ENCODE results near the gene CDYL.

The CDYL gene

DNA sequence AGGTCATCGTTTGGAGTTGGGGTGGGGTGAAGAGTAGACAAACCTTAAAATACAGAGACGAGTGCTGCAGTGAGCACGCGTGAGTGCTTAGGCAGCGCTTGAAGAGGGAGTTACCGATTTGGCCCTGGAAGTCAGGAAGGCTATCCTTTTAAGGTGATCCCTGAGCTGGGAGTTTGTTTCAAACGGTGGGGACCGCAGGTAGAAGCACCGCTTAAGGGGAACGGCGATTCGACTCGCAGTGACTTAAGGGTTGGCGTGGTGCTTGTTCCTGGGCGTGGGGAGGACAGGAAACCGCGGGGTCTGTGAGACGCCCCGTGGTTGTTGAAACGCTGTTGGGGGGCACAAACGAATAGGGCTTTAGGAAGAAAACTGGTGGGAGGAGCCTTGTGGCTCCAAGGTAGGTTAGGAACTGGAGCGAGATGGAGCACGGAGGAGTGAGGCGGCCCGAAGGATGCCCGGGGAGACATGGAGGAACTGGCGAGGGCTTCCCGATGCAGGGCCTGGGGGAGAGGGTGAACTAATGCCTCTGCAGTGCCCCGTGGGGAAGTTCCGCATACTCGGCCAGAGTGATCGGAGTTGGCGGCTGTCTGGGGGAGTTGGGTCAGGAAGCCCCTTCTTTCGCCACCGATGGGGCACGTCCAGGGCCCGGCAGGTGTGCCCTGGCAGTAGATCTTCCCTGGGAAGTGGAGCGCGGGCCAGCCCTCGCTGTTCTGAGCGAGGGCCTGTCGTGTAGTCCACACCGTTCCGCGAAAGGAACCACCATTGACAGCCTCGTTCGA is 1.3 kb upstream of the CDYL start:
- DNase-seq, result peak; percentile 67

DNA sequence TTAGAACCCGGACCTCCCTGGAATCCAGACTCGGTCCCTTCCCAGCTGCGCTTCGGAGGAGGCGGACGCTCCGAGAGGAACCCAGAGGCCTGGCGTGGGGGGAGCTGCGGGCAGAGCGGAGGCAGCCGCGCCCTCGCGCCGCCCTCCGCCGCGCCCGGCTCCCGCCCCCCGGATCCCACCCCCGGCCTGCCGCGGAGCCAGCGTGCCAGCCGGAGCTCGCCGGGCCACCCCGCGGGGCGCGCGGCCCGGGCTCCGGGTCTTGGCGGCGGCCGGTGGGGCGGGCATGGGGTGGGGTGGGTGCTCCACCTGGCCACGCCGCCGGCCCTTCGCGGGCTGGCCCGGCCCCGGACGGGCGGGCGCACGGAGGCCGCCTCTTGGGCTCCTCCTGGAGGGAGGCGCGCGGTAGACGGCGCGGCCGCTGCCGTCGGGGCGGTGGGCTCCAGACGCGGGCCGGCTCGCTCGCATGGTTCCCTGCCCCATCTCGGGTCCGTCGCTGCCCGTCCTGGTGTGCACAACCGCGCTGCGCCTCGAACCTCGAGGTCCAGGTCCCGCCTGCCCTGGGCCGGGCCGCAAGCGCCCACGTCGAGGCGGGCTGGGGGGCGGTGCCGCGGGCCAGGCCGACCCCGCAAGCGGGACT is 592 bp upstream of the CDYL start:
- DNase-seq, result peak; percentile 93

DNA sequence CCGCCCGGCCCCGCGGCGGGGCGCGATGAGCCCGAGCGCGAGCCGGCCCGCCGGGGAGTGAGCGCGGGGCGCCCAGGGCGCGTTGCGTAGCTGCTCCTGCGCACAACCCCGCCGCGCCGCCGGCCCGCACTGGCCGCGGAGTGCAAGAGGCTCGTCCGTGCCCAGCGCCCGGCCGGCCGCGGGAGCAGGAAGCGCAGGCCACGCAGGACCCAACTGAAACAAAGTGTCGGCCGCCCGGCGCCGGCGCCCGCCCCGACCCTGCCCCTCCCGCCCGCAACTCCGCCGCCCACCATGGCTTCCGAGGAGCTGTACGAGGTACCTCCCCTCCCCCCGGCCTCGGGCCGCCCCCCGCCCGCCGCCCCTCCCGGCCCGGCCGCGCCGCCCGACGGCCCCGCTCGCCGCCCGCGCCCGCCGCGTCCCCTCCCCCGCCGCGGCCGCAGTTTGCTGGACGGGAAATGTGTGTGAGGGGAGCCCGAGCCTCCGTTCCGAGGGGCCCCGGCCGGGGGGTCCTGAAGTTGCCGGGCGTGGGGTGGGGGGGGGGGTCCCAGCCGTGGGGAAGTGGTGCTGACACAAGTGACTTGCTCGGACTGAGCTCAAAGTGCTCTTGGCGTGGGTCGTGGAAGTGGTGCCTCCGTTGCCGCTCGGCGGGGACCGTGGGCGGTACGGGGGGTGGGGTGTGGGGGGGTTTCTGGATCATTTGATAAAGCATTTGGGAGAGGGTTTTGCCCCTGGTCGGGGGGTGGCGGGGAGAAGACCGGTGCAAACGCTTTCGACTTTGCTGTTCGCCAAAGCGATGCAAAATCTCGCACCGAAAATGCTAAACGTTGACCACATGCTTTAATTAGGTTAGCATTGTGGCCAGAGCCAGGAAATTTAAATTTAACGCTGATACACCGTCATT is 539 bp downstream of the CDYL start:
- peak; percentile 75 for DNase-seq

DNA sequence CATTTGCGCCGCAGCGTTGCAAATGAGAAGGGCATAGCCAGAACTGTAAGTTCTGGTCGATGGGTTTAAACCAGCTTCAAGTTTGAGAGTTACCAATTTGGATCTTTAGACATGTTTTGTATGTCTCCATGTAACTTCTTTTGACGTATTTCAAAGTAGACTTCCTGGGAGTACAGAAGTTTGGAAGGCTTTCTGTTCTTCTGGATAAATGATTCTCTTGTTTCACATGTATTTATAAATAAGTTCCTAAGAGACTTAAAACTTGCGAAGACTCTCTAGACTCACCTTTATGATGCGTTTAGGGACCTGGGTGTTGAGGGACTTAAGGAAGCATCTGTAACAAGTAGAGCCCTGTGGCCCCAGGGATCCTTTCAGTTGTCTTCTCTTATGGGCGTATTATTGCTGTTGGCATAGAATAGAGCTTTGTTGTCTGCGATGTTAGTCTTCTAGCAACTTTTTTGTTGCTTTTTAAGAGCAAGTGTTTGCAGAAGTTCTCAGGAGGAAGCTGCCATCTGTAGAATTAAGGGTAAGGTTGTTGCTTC is 1.3 kb downstream of the CDYL start:
- DNase-seq, result peak; percentile 43

DNA sequence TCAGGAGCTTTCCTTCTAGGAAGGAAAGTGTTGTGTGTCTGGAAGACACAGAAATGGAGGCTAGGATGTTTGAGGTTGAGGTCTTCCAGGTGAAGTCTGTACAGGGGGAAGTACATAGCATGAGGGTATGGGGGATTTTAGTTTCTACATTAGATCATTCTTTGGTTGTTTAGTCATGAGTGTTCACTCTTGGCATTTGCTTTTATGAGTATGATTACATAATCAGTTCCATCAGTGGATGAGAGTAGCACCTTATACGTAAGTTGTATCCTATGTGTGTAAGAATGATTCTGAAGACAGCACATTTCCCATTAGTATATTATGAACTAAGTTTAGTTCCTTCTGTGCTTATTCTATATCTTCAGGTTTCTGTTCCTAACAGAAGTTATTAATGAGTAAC is 1.9 kb downstream of the CDYL start:
- DNase-seq, result peak; percentile 34

DNA sequence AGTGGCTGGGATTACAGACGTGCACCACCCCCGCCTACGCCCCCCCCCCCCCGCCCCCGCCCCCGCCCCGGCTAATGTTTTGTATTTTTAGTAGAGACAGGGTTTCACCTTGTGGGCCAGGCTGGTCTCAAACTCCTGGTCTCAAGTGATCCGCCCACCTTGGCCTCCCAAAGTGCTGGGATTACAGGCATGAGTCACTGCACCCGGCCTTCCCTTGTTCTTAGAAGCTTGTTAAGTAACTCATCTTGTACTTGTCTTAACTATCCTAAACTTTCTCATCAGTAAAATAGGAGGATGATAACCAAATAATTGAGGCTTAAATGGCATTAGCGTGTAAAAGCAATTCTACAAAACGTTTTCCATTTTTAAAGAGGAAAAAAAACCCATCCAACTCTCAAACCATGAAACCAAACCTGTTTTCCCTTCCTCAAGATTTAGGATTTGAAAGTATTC is 4.2 kb downstream of the CDYL start:
- DNase-seq, result no peak

DNA sequence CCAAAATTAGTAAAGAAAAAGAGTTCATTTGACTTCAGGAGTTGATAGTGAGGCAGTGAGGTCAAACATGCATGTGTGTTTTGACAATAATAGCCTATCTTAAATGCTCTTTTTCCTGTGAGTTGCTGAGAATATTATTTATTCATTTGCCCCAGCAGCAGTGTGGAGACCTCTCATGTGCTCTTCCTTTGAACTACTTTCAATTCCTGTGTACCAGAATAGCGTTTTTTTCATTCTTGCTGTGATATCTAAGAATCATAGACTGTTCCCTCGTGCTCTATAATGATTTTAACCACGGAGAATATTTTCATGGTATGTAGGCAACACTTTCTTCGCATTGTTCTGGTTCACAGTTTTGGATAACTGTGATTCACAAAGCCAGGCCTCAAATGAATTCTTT is 5.2 kb downstream of the CDYL start:
- no peak for DNase-seq

DNA sequence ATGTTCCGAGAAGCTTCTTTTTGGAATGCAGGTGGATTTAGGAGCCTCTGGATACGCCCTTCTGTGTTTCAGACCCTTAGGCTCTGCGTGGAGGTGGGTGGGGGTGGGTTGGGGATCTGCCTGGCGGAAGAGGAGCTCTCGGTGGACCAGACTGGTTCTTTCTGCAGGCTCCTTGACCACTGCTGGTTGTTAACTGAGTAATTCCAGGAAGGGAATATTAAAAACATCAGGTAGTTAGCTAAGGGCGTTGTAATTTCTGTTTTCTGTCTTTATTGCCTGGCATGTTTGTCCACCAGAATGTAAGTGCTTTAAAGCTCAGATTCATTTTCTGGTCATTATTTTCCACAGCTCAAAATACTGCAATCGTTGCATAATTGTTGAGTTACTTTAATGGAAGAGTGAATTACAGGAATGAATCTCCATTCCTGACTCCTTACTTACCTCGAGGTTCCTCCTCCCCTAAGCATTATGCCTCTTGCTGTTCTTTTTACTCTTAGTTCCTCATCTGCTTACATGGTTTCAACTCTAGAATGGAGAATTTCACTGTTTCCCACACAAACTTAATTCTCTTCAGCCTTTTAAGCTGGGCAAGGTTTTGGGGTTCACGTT is 5.9 kb downstream of the CDYL start:
- no peak for DNase-seq

DNA sequence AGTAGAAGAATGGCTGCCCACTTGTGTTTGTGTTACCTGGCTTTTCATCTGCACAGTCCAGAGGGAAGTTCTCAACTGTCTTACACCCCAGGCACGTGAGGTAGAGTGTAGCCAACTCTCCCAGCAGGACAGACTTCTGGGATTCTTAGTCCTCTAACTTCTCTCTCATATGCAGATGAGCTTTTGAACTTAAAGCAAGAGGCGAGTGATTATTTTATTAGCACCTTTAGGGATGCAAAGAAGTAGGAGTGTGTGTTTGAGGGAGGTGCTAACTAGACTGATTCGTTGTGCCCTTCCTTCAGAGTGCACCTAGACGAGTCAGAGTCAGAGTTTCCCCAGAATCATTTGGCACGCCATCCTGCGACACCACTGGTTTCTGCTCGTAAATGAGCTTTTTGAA is 10.8 kb downstream of the CDYL start:
- DNase-seq, result no peak

DNA sequence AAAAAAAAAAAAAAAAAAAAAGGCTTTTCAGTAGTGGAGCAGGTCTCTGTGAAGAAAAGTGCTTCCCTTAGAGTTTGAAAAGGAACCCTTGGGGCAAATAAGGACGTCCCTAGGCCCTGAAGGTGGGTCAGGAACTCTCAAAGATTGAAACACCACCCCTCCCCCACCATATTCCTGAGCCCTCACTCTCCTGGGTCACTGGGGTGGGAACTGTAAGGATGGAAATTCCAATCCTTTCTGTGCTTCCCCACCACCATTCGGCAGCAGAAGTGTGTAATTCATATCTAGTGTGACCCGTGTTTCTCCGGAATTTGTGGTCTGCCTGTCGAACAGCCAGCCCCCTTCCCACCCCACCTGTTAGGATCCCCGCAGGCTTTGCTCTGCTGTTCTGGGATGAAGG is 12.3 kb downstream of the CDYL start:
- no peak for DNase-seq

DNA sequence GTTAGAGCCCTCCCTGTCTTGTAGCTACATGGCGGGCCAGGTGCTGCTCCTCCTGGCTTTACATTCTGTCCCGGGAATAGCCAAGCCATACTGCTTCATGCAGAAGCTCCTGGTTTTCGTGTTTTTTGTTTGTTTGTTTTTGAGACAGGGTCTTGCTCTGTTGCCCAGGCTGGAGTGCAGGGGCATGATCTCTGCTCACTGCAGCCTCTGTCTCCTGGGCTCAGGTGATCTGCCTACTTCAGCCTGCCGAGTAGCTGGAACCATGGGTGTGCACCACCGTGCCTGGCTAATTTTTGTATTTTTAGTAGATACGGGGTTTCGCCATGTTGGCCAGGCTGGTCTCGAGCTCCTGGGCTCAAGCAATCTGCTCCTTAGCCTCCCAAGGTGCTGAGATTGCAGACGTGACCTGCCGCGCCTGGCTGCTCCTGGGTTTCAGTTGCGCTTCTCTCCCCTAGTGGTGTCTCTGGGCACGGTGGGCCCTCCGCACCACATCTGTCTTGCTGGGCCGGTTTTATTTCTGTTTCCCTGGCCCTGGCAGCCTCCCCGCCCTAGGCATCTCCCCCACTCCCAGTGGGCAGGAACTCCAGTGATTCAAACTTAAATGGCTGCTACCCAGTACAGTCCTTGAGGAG is 12.9 kb downstream of the CDYL start:
- DNase-seq, result no peak

DNA sequence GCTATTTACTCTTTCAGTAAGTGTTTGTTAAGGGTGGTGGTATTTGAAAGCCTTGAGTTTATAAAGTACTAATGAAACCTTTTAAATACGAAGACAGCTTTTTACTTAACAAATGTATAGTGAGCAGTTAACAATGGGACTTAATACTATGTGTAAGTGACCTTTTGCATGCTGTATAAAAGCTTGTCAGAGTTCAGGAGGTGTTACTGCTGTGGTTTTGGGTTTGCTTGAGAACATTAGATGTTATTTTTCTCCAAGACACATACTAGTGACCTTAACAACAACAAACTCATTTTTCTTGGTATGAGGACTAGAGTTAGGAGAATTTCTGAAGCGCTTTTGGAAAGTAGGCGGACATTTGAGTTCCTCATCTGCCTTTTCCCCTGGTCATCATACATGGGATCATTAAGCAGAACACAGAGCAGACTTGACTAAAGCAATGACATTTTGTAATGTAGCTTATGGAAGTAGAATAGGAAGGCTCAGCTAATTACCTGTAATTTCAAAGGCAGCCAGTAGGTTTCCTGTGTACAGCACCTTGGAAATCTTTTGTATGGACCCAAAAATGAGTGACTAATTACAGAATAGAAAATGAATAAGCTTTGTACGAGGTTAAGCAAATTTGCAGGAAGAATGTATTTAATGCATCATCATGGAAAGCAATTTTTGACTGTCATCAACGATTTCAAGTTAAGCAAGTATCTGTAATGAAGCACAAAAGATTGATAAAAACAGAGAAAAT is 14.1 kb downstream of the CDYL start:
- DNase-seq, result no peak

DNA sequence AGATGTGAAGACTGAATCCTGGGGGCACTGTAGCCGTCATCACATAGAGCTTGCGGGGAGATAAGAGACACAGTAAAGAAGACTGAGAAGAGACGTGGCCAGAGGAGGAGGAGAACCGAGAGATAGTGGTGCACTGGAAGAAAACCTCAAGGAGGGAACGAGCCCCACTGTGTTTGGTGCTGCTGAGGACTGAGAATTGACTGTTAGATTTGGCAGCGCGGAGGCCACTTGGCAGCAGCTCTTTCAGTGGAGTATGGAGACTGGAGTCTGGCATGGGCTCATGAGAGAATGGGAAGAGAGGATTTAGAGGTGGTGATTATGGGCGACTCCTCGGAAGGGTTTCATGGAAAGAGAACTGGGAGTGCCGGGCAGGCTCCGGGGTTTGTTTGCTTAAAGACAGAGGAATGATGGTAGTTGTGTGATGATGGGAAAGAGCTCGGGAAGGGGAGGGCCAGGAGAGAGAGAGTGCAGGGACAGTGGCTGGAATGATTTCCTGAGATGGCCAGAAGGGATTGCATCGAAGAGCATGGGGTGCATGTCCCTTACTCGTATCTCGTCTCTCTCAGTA is 18.0 kb downstream of the CDYL start:
- DNase-seq, result peak; percentile 53

DNA sequence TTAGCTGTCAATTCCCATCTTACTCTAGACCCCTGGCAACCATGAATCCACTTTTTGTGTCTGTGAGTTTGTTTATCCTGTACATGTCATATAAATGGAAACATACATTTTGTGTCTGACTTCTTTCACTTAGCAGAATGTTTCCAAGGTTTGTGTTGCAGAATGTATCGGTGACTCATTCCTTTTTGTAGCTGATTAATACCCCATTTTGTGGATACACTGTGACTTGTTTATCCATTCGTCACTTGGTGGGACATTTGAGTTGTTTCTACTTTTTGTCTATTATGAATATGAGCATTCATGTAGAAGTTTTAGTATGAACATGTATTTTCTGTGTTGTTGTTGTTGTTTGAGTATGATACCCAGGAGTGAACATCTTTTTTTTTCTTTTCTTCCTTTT is 21.4 kb downstream of the CDYL start:
- DNase-seq, result no peak

DNA sequence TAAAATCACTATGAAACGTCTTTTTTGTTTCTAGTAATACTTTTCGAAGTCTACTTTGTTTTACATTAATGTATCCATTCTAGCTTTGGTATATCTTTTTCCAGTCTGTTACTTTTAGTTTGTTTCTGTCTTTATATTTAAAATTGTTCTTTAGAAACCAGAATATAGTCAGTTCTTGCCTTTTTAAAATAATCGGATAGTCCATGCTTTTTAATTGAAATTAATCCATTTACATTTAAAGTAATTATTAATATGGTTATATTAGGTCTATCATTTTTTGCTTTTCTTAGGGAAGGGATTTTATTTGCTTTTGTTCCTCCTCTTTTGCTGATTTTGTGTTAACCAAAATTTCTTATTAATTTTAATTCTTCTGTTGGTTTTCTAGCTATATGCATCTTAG is 23.7 kb downstream of the CDYL start:
- DNase-seq, result no peak

DNA sequence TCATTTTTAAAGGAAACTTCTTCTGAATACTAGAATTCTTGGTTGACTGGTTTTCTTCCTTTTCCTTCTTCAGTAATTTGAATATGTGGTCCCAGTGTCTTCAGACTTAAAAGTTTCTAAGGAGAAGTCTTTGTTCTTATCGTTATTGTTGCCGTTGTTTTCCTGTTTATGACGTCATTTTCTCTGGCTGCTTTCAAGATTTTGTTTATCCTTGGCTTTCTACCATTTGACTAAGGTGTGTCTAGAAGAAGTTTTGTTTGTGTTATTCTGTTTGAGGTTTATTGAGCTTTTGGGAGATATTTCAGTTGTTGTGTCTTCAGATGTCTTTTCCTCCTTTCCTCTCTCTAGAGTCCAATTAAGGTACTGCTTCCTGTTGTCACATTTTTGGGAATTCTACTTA is 24.5 kb downstream of the CDYL start:
- no peak for DNase-seq

DNA sequence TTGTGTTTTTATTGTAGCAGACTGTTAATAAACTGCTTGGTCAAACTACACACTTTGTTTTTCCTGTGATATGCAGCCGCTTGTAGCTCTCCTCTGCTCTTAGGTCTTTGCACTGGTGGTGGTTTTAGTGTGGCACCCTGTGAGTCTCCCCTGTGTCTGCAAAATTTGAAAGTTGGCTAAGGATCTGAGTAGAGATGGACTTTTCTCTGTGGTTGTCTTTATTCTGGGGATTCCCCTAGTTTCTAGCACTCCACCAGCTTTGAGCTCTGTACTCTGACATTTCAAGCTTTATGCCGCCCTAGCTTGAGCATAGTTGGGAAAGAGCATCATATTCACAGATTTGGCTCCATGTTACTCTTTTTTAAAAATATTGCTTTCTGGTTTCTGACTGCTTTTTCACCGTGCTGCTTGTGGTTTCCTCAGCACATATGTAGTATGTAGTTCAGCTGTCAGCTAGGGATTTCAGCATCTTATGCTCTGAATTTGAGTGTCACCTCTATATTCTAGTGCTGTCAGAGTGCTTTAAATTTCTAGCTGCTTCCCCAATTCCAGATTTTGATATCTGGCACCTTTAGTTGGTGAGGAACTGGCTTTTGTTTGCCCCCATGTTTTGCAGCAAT is 25.4 kb downstream of the CDYL start:
- DNase-seq, result no peak

DNA sequence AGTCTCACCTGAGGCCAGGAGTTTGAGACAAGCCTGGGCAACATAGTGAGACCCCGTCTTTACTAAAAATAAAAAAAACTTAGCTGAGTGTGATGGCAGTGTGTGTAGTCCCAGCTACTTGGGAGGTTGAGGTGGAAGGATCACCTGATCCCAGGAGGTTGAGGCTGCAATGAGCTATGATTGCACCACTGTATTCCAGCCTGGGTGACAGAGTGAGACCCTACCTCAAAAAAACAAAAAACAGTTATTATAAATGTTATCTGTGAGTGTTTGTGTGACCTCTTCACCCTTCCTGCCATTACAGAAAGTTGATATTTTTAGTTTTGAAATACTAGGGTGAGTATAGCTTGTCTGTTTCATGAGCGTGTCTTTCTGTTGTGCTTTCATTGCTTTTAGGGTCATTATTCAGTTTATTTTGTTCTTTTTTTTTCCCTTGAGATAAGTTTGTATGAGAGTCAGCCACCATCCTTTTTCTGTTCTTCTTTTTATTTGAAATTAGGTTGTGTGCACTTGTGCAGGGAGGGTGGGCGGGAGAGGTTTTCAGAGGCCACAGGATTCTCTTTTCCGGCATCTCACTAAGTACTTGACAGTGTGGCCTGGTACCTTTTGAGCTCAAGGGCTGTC is 26.2 kb downstream of the CDYL start:
- DNase-seq, result no peak

DNA sequence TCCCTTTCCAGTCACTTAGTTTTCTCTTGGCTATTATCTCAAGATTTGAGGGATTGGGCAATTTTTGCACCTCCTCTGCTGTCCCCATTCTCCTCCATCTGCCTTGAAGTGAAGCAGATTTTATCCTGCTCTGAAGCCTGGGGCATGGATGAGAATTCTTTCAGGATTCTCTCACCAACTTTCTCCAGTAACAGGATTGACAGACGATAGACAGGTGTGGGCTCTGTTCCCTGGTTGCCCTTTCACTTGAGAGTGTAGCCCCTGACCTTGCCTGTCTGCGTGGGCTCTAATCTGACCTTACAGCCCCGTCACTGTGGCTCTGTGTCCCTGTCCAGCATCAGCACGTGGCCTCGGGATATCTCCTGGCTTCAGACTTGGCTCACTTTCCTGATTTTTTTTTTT is 27.1 kb downstream of the CDYL start:
- no peak for DNase-seq

DNA sequence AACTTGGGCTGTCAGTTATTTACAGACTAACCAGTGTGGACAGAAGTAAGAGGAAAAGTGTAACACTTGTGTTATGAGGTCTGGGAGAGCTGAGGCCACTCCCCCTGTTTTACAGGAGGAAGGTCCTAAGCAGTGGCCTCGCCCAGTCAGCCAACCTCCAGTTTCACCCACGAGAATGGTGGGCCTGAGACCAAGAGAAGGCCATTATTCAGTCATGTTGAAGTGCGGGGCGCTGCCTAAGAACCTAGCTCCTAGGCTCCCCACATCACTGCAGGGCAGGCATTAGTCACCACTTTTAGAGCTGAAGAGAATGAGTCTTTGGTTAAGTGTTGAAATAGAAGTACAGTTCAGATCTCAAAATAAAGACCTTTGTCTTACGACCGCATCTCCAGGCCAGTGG is 27.9 kb downstream of the CDYL start:
- peak; percentile 29 for DNase-seq

Measured in hematopoietic multipotent progenitor cell treated with erythropoietin and hydrocortisone succinate and interleukin-3 and kit ligand, for 4 days (in vitro differentiated cells).